Loucy (cell line): Measurements from ENCODE around the gene HEXD.

Experiments
- CTCF ChIP-seq: fragments of 200-600 bp; sonication (generic); conservative IDR thresholded peaks from 2 replicates; pipeline ENCODE4 v1.5.1; 2014; ENCODE audit warnings: mild to moderate bottlenecking, antibody characterized with exemption, low read length
- EZH2phosphoT487 ChIP-seq: fragments of 200-600 bp; IDR thresholded peaks from 2 replicates; pipeline ENCODE4 v1.6.1; 2018; ENCODE audit warnings: antibody characterized with exemption, mild to moderate bottlenecking, moderate library complexity, borderline replicate concordance

DNA sequence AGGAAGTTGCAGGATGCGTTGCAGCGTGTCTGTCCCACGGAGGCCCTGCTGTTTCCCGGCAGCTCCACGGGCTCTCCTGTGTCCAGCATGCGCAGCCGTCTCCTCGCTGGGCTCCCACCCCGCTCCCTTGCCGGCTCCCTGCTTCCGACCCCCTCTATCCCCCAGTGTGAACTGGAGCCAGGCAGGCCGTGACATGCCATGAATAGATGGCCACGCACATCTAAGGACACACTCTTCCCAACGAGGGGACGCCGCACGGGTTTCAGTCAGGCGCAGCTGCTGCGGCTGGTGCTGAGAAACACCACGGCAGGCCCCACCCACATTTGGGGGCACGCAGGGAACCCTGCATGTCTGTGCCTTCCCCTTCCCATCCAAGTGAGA lies 9.2 kb upstream of the HEXD start:
- no peak for TF ChIP-seq CTCF
- TF ChIP-seq EZH2phosphoT487: no peak
